Measurements from ENCODE around the gene SHOX.
"Not testable (repeated sequence)": the region's sequence is repeated elsewhere in the genome, so short reads cannot be mapped to it uniquely, and the experiment has no call there.

The SHOX gene

GRCh38 chrX:590693-591404 is 39.7 kb upstream of the SHOX start:
- no peak for DNase-seq (ENCODE audit: low read depth)
- no peak overlapping the region for H3K4me3 ChIP-seq (ENCODE audit: control insufficient read depth, low read depth, low read length)
- TF ChIP-seq CTCF (conservative IDR thresholded peaks at IDR 0.05; ENCODE audit: control insufficient read depth, insufficient read depth, low read depth, low read length): no peak

GRCh38 chrX:599837-600715 is 30.5 kb upstream of the SHOX start:
- no peak for TF ChIP-seq CTCF (conservative IDR thresholded peaks at IDR 0.05; ENCODE audit: control insufficient read depth, insufficient read depth, low read depth, low read length)

GRCh38 chrX:603029-603428 is 27.6 kb upstream of the SHOX start:
- not testable (repeated sequence) for H3K4me3 ChIP-seq (ENCODE audit: control insufficient read depth, low read depth, low read length); DNase-seq (ENCODE audit: low read depth)

More at GRCh38 chrX:599837-600715, 30.5 kb upstream of the SHOX start:
- DNase-seq (ENCODE audit: low read depth): no peak
- no peak overlapping the region for H3K4me3 ChIP-seq (ENCODE audit: control insufficient read depth, low read depth, low read length)

- not testable (repeated sequence) for H3K4me3 ChIP-seq (ENCODE audit: control insufficient read depth, low read depth, low read length); DNase-seq (ENCODE audit: low read depth)
Measured at GRCh38 chrX:604616-605015, 26.0 kb upstream of the SHOX start.

GRCh38 chrX:608088-608487 is 22.5 kb upstream of the SHOX start:
- not testable (repeated sequence) for H3K4me3 ChIP-seq (ENCODE audit: control insufficient read depth, low read depth, low read length); DNase-seq (ENCODE audit: low read depth)

GRCh38 chrX:614136-614535 is 16.5 kb upstream of the SHOX start:
- no peak overlapping the region for H3K4me3 ChIP-seq (ENCODE audit: control insufficient read depth, low read depth, low read length)
- no peak for TF ChIP-seq CTCF (conservative IDR thresholded peaks at IDR 0.05; ENCODE audit: control insufficient read depth, insufficient read depth, low read depth, low read length)
- no peak for DNase-seq (ENCODE audit: low read depth)

- H3K4me3 ChIP-seq (ENCODE audit: control insufficient read depth, low read depth, low read length): no peak overlapping the region
- no peak for DNase-seq (ENCODE audit: low read depth)
- no peak for TF ChIP-seq CTCF (conservative IDR thresholded peaks at IDR 0.05; ENCODE audit: control insufficient read depth, insufficient read depth, low read depth, low read length)
Measured at GRCh38 chrX:617401-617800, 13.2 kb upstream of the SHOX start.

GRCh38 chrX:617891-618290 is 12.7 kb upstream of the SHOX start:
- H3K4me3 ChIP-seq (ENCODE audit: control insufficient read depth, low read depth, low read length): no peak overlapping the region

GRCh38 chrX:618304-618703 is 12.3 kb upstream of the SHOX start:
- DNase-seq (ENCODE audit: low read depth); H3K4me3 ChIP-seq (ENCODE audit: control insufficient read depth, low read depth, low read length): not testable (repeated sequence)

More at GRCh38 chrX:617891-618290, 12.7 kb upstream of the SHOX start:
- no peak for DNase-seq (ENCODE audit: low read depth)
- no peak for TF ChIP-seq CTCF (conservative IDR thresholded peaks at IDR 0.05; ENCODE audit: control insufficient read depth, insufficient read depth, low read depth, low read length)
